NCI-H1092 treated with DMSO at 0.1 percent for 48 hours (cell line): ENCODE data around the gene SRRT.
"Not testable (repeated sequence)": the region's sequence is repeated elsewhere in the genome, so short reads cannot be mapped to it uniquely, and the experiment has no call there.

Experiments
- DNase-seq: peaks from one replicate; lab custom pipeline; 2025; lab: John Stamatoyannopoulos, UW

The SRRT gene

DNA sequence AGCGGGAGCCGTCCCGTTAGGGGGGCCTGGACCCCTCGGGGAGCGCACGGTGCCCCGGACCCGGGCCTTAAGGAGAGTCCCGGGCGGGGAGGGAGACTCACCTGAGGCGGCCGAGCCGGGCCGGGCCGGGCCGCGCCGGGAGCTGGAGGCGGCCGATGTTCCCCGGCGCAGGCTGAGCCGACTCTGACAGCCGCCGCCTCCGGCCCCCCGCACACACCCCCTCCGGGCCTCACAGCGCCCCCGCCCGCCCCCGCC lies 20.7 kb downstream of the SRRT start, which contains the start of gene ACHE:
Gene ACHE (minus strand): TSS at position 188 of the 255 bp plus-strand sequence. CDS start 1,656 bp downstream, outside the sequence.
- DNase-seq, result no peak

DNA sequence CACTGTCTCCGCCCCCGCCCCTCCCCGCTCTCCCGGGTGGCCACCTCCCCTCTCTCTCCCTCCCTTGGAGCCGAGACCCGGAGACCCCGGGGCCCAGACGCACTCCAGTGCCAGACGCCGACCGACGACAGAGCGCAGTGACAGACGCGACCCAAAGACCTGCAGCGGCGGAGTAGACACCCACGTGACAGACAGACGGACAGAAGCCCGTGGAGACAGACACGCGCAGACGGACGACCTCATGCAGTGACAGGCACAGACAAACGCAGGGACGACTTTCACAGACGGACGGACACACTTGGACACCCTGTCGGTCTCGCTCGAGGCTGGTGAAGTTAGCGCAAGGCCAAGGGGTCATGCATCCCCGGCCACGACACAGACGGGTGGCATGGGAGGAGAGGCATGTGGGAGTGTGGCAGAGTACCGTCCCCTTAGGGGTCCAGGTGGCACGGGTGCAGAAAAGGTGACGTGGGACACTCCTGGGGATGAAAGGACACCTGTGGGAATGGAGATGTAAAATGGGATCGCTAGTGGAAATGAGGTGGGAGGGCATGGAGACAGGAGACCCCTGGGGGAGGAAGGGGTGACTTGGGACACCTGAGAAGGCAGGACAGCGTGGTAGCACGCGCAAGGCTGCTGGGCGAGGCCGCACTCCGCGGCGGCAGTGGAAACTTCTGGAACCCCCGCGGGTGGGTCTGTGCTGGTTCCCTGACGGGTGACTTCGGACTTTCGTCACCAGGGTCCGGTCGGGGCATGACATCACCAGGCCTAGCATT lies 21.2 kb downstream of the SRRT start:
- no peak for DNase-seq

DNA sequence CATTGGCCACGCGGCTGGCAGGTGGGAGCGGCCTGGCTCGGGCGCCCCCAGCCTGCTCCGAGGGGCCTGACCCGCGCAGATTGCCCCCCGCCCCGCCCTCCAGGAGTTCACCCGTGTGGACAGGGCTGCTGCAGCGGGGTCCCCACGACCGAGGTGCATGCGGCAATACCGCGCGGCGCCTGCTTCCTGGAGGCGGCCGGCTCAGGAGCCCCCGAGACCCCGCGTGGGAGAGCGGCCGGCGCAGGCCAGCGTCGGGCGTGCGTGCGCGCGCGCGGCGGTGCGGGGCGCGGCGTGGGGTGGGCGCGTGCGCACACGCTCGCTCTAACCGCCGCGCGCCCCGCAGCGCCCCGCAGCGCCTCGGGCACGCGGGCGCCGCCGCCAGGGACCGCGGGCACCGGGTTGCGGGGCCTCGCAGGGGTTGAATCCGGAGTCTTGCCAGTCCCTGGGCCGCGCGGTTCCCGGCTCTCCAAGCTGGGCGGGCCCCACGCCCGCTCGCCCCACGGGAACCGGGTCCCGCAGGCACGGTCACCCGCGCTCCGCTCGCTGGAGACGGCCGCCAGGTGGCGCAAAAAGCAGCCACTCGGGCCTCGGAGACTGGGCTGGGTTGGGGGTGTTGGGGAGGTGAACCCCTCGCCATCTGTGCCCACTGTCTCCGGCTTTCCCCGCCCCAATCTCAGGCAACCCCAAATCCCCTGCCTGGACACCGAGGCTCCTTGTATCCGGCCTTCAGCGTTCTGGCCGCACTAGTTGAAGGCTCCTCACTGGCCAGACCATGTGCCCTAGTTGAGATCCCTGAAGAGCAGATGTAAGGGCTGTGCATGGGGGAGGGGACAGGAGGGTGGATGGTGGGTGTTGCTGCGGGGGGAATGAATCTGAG lies 22.1 kb downstream of the SRRT start:
- DNase-seq, result no peak

DNA sequence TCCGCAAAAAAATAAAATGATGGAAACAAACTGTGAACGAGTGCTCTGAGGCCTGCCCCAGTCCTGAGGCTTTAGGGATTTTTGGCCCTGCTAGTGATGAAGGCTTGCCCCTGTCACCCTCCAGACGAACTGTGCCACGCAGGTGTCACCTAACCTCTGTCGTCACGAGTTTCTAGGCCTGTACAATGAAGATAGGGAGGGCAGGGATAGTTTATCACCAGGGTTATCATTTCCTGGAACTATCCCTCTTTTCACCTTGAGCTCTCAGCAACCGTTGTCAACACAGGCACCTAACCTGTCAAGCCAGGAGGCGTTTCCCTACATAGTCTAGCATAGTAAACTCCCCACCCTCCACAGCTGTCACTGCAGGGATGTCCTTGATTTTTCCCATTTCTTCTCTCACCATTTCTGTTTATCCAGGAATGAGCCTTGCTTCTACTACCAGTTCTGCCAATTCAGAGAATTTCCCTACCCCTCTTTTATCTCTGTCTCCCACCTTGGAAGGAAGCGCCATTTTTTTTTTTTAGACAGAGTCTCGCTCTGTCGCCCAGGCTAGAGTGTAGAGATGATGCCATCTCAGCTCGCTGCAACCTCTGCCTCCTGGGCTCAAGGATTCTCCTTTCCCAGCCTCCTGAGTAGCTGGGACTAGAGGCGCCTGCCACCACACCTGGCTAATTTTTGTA lies 23.0 kb downstream of the SRRT start:
- DNase-seq, result no peak

DNA sequence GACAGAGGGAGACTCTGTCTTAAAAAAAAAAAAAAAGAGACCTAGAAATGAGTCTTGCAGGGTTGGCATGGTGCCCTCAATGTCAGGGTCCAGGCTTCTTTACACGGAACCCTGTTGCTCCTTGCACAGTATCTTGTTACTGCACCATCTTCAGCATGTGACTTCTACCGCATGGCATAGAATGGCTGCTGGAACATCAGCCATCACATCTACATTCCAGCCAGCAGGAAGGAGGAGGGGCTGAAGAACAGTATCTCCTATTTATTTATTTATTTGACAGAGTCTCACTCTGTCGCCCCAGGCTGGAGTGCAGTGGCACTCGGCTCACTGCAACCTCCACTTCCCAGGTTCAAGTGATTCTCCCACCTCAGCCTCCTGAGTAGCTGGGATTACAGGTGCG lies 24.5 kb downstream of the SRRT start:
- DNase-seq, result no peak

DNA sequence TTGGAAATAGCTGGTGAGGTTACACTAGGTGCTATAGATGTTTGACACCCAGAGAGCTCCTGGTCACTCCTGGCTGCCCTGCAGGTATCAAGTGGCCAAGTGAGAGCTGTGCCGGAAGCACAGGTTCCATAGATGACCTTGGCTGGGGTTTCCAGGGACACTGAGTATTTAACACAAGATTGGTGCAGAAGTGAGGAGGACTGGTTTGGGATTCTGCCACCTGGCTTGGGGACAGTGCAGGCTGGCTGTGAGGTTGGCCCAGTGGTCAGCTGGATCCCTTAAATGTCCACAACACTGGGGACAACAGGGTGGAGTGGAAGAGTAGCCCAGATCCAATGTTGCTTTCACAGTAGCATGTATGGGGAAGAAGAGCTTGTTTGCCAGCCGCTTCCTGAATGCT lies 26.1 kb downstream of the SRRT start:
- no peak for DNase-seq

DNA sequence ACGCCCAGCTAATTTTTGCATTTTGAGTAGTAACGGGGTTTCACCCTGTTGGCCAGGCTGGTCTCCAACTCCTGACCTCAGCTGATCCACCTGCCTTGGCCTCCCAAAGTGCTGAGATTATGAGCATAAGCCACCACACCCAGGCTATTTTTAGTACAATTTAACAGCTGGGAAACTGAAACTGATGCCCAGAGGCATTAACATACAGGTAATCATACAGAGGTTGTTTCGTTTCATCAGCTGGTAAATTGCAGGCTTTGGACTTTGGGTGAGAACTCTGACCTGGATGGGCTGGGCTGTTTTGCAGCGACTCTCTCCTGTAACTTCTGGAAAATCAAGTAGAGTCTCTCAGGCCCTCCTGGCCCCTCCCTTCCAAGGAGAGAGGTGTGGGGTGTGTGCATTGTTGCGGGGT lies 27.0 kb downstream of the SRRT start:
- no peak for DNase-seq

DNA sequence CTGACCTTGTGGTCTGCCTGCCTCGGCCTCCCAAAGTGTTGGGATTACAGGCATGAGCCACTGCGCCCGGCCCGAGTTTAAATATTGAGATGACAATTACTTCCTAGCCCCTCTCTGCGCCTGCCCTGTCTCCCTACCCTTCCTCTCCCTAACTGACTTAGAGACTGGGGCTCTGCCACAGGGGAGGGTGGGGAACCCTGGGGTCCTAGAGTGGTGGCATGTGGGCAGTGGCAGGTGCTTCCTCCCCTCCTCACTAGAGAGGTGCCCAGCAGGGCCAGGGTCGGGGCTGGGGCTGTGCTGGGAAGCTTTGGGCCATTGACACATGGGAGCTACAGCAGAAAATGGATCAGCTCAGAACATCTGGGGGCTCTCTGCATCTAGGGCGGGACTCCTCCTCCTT lies 27.7 kb downstream of the SRRT start:
- no peak for DNase-seq

DNA sequence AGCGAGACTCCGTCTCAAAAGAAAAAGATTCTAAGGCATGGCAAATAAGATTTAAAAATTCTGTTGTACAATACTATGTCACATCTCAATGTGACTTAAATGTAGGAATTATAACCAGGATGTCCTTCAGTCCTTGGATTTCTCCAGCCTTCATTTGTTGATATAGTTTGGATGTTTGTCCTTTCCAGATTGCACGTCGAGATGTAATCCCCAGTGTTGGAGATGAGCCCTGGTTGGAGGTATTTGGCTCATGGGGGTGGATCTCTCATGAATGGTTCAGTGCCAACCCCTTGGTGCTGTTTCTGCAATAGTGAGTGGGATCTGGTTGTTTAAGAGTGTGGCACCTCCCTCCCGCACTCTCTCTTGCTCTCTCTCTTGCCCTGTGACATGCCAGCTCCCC lies 33.6 kb downstream of the SRRT start:
- no peak for DNase-seq

DNA sequence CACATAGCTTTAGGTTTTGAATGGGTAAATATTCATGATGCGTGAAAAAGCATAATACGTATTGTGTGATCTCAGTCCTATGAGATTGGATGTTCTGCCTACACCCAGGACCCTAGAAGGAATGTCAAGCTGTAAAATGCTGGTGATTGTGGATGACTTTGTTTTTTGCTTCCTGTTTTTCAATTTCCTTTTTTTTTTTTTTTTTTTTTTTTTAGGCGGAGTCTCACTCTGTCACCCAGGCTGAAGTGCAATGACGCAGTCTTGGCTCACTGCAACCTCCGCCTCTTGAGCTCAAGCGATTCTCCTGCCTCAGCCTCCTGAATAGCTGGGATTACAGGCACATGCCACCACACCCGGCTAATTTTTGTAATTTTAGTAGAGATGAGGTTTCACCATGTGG lies 35.5 kb downstream of the SRRT start:
- DNase-seq, result not testable (repeated sequence)

DNA sequence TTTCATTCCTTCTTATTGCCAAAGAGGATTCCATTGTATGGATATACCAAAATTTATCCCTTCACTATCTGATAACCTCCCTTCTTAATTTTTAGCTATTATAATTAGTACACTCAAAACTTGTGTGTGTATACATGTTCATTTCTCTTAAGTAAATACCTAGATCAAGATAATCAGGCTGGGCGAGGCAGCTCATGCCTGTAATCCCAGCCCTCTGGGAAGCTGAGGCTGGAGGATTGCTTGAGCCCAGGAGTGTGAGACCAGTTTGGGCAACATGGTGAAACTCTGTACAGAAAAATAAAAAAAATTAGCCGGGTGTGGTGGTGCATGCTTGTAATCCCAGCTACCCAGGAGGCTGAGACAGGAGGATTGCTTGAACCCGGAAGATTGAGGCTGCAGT lies 36.6 kb downstream of the SRRT start:
- no peak for DNase-seq

DNA sequence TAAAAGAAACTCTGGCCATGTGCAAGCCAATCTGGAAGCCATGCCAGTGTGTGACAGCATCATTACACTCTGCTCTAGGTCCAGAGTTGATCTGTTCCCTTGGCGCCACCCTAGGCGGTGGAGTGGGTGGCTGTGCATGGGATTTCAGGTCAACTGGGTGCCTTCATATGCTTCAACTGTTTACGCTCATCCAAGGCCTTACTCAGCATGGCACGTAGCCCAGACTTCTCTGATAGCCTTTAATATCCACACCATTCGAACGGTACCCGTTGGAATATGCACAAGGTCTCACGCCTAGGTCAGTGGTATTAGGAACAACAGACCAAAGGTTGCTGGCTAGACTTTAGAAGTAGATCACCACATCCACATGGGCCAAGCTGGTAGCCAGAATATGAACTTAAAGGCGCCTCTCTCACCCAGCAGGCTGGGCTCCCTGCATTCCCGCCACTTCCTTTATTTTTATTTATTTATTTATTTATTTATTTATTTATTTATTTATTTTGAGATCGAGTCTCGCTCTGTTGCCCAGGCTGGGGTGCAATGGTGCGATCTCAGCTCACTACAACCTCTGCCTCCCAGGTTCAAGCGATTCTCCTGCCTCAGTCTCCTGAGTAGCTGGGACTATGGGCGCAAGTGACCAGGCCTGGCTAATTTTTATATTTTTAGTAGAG lies 39.4 kb downstream of the SRRT start:
- DNase-seq, result no peak

DNA sequence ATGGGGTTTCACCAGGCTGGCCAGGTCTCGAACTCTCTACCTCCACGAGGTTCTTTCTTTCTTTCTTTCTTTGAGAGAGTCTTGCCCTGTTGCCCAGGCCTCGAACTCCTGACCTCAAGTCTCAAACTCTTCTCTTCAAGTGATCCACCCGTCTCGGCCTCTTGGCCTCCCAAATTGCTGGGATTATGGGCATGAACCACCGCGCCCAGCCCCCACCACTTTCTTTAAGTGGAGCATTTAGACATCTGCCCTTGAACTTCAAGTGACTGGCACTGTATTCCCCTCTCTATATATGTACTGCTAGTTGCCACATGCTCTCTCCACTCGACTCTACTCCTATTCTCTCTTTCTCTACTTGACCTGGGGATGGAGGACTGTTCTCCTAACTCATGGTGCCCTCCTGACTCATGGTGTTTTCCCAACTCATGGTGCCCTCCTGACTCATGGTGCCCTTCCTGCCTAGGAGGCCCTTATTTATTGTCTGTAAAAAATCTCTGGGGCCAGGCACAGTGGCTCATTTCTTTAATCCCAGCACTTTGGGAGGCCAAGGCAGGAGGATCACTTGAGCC lies 40.1 kb downstream of the SRRT start:
- DNase-seq, result no peak

DNA sequence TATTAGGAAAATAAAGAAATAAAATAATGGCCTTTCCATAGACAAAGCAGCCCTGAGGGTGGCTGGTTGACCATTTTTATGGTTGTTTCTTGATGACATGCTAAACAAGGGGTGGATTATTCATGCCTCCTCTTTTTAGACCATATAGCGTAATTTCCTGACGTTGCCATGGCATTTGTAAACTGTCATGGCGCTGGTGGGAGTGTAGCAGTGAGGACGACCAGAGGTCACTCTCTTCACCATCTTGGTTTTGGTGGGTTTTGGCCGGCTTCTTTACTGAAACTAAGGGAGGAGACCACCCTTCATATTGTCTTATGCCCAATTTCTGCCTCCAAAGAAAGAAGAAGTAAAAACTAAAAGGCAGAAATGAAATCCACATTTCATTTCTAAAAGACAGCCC lies 44.4 kb downstream of the SRRT start:
- not testable (repeated sequence) for DNase-seq

DNA sequence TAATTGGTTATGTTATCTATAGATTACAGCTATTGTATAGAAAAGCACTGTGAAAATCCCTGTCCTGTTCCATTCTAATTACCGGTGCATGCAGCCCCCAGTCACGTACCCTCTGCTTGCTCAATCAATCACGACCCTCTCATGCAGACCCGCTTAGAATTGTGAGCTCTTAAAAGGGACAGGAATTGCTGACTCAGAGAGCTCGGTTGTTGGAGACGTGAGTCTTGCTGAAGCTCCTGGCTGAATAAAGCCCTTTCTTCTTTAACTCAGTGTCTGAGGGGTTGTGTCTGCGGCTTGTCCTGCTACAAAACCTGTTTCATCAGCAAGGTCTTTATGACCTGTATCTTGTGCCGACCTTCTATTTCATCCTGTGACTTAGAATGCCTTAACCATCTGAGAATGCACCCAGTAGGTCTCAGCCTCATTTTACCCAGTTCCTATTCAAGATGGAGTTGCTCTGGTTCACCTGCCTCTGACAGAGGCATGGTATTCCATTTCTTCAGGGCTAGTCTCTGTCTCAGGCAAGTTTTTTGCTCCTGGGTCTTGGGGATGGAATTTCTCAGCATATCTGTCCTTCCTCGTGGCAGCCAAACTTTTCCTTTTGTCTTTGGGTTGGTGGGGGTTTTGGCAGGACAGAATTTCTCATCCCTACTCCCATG lies 45.0 kb downstream of the SRRT start:
- not testable (repeated sequence) for DNase-seq

DNA sequence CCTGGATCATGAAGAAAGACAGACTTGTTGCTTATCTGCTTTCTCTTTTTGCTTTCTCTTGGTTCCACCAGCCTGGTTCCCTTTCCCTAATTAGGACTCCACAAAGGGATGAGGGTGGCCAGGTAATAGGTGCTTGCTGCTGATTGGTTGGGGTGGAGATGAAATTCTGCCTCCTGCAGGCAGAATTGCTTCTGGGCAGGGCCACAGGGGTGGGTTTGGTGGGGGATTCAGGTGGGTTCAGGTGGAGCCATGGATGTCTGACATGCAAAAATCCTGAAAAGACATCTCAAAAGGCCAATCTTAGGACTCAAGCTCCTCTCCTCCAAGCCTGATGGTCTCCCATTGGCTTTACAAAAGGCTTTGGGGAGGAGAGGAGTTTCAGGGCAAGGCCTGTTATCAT lies 46.1 kb downstream of the SRRT start:
- DNase-seq, result no peak

DNA sequence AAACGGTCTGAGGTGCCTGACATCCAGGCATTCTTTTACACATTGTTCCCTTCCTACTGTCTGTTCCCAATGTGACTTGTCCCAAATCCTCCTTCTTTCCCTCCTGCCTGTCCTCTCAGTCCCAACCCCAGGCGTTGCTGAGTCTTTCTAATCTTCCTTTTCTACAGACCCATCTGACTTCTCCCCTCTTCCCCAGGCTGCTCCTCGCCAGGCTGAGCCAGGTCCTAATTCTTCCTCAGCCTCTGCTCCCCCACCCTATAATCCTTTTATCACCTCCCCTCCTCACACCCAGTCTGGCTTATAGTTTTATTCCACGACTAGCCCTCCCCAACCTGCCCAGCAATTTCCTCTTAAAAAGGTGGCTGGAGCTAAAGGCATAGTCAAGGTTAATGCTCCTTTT lies 48.7 kb downstream of the SRRT start:
- not testable (repeated sequence) for DNase-seq

DNA sequence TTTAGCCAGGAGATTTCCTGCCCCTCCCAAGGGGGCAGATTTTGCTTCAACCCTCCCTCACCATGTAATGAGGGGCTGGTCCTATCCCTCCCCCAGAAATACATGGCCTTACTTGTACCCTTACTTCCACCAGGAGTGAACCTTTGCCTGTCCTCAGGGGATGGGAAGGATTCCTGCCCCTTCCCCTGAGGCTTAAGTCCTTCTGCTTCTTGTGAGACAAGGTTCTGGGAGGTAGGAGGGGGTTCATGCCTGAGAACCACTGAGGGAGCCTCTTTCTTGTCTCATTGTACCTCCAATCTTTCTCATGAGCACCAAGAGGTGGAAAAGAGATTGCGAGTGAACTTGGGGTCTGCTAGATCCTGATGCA lies 54.9 kb downstream of the SRRT start:
- DNase-seq, result no peak

DNA sequence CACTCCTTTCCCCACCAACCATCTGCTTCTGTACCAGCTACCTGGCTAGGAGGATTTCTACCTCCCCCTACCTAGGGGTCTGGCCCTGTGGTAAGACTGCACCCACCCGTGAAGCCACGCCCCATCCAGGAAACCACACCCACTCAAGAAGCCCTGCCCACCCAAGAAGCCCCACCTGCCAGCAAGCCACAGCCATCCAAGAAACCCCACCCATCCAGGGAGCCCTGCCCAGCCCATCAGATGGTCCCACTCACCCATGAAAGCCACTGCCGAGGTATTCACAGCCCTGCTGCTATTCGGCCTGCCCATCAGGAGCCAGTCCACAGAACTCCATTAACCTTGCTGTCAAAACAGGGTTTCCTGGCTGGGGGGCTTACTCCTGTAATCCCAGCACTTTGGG lies 58.8 kb downstream of the SRRT start:
- no peak for DNase-seq

DNA sequence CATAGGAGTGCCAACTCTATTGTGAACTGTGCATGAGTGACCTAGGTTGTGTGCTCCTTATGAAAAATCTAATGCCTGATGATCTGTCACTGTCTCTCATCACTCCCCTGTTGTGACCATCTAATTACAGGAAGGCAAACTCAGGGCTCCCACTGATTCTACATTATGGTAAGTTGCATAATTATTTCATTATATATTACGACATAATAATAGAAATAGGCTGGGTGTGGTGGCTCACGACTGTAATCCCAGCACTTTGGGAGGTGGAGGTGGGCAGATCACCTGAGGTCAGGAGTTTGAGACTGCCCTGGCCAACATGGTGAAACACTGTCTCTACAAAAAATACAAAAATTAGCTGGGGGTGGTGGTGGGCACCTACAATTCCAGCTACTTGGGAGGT lies 60.5 kb downstream of the SRRT start:
- not testable (repeated sequence) for DNase-seq

DNA sequence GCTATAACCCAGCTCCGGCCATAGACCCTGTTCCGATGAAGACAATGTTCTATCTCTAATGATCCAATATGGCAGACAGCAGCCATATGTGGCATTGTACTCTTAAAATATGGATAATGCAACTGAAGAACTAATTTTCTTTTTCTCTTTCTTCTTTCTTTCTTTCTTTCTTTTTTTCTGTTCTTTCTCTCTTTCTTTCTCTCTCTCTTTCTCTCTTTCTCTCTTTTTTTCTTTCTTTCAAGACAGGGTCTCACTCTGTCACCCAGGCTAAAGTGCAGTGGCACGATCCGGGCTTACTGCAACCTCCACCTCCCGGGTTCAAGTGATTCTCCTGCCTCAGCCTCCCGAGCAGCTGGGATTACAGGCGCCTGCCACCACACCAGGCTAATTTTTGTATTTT lies 61.3 kb downstream of the SRRT start:
- DNase-seq, result not testable (repeated sequence)
